ENCODE measurements around the gene DCLK2.
A peak's percentile ranks its signal among the peaks of the same experiment; 100 is the strongest.

Gene DCLK2

DNA sequence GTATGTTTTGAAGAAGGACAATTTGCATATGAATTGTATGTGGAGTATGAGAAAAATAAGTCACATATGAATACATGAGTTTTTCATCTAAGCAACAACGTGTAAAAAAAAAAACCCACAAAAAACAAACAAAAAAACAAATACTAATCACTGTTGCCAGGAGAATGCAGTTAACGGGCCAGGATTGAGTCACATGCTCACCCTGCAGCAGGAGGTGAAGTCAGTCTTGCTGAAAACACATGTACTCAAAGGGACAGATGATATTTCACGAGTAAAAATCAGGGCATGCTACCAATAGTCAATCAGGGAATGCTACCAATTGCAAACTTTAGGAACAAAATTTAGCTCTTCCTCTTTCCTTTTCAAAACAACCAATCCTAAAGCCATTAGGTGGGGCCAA lies 10.4 kb upstream of the DCLK2 start:
- in situ Hi-C loops (cut with MboI; ENCODE audit: low pct_unique_long_range_greater_than_20kb, low sequenced_read_pairs), result no loop called here
- no peak for DNase-seq

DNA sequence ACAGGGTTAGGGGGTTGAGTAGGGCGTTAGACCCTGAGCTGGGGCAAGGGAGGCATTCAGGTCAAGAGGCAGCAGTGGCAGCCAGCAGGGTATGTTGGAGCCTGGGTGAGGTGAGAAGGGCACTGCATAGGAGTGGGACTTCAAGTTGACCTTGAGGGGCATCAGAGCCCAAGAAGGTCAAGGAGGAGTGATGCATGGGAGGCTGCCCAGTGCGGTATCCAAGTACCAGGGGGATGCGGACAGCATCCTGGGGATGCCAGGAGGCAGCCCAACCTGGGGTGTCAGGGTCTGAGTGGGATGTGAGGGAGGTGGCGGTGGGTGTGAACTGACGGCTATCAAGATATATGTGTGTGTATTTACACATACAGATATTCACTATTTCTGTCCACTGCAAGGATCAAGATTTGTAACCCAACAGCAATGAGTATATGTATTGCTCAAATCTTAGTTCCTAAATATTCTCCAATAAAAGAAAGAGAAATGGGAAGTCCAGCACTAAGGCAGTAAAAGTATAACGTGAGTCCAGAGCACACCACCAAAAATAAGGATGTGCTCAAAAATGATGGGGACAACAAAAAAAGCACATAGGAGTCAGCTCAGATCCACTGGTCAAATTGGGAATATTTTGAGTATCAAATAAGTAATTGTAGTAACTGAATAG lies 9.8 kb upstream of the DCLK2 start:
- no peak for DNase-seq
- in situ Hi-C loops (cut with MboI; ENCODE audit: low pct_unique_long_range_greater_than_20kb, low sequenced_read_pairs), result no loop called here

DNA sequence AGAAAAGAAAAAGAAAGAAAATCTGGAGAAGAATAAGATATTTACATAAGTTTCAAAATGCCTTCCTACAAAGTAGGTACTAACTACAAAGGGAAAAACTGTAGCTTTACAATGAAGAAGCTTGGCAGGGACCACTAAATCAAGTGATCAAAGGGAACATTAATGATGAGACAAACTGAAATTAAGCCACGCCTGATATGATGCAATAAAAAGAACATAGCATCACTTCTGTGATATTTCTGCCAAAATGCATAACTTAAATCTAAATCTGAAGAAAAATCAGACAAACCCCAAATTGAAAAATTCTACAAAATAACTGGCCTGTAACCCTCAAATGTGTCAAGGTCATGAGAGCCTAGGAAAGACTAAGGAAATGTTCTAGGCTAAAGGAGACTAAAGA lies 8.9 kb upstream of the DCLK2 start:
- in situ Hi-C loops (cut with MboI; ENCODE audit: low pct_unique_long_range_greater_than_20kb, low sequenced_read_pairs), result no loop called here
- no peak for DNase-seq

DNA sequence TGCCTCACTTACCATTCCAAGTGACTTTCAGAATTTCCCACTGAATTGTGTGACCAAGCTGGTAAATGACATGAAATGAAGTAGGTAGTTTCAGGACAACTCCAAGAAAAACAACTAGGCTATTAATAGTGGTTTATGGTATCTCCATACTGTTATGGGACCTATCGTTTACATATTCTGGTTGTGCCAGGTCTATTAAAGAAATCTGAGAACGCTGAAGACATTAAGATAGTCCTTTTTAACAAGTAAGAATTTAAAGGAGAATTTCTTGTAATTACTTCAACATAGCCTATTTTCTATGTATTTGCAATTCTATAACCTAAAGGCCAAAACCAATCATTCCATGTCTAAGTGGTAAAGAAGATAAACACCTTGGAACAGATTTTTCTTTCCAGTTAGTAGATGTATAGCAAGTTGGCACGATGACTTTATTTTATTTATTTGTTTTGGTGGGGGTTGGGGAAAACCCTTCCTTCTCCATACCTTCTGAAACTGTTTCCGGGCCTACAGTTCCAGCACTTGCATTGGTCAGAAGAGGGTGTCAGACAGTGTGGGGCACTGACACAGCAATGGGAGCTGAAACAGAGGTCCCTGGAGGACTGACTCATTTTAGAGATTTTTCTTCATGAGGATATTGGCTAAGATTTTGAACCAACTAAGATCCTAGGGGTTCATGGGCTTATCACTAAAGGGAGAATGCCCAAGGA lies 7.6 kb upstream of the DCLK2 start:
- DNase-seq, result no peak
- in situ Hi-C loops (cut with MboI; ENCODE audit: low pct_unique_long_range_greater_than_20kb, low sequenced_read_pairs), result no loop called here

DNA sequence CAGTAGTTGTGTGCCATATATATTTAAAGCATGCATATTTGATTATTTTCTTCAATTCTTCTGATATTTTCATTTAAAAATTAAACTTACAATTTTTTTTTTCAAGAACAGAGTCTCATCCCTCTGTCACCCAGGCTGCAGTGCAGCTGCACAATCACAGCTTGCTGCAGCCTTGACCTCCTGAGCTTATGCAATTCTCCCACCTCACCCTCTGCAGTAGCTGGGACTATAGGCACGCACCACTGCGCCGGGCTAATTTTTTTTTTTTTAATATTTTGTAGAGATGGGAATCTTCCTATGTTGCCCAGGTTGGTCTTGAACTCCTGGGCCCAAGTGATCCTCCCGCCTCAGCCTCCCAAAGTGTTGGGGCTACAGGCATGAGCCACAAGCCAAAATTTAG lies 5.8 kb upstream of the DCLK2 start:
- in situ Hi-C loops (cut with MboI; ENCODE audit: low pct_unique_long_range_greater_than_20kb, low sequenced_read_pairs), result no loop called here
- no peak for DNase-seq

DNA sequence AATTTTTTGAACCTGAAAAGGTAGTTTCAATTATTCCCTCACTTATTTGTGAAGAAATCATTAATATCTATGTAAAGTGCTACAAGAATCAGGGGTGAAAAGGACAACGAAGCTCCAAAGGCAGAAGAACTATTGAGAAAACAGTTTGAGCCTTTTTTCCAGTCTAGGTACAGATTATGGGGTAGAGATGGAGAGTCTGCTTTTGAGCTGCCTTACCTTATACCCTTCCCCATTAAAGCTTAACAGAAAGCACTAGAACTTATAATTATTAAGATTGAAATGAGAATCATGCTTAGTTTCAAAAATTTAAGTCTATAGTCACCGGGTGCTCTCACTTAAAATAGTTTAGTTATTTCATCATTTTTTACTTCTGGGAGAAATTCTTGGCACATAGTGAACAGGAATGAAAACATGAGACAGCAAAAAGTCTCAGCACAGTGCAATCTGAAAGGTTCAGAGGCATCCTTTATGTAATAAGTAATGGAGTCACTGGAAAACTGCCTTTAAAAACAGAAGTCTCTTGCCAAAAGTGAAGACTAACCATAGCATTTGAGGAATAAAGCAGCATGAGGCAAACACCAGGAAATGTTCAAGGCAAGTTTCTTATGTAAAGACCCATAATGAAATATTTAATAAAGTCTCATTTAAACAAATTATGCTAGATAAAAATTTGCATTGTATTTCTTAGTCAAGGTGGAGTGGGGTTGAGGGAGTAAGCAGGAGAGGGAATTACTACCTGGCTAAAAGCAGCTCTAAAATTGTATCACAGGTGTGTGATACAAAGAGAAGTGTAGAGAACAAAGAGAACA lies 5.1 kb upstream of the DCLK2 start:
- DNase-seq, result no peak
- in situ Hi-C loops (cut with MboI; ENCODE audit: low pct_unique_long_range_greater_than_20kb, low sequenced_read_pairs), result no loop called here

DNA sequence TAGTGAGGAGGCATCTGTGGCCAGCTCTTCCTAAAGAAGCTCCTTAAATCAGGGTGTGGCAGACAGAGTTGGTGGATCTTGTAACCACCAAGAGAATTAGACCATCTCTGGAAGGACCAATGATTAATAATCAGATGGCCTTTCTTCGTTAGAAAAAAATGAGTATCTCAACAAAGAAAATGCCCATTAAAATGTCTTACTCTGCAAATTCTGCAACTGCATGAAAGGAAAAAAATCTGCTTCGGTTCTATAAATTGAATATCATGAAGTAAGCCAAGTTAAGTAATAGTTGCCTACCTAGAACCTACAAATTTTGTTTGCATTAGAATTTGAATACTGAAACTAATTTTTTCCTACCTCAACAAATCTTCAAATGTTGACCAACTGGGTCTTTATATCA lies 4.2 kb upstream of the DCLK2 start:
- in situ Hi-C loops (cut with MboI; ENCODE audit: low pct_unique_long_range_greater_than_20kb, low sequenced_read_pairs), result no loop called here
- DNase-seq, result no peak

DNA sequence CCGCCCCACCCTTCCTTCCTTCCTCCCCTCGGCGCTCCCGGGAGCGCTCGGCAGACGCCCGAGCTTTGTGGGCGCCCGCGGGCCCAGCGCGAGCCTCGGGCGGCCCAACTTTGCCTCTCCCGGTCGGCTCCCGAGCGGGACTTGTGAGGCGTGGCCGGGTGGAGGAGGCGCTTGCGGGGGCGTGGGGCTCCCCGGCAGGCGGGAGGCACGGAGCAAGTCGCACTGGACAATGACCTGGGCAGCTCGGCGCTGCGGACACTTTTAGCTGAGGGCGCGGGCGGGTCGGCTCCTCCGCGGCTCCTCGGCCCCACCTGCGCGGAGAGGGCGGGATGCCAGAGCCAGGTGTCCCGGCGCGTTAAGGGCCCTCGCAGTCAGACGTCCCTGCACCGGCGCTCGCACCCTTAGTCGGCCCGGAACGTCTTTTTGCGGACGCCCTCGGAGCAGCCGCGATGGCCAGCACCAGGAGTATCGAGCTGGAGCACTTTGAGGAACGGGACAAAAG lies 385 bp downstream of the DCLK2 start:
- in situ Hi-C loops (cut with MboI; ENCODE audit: low pct_unique_long_range_greater_than_20kb, low sequenced_read_pairs), result no loop called here
- peak; percentile 33 for DNase-seq

DNA sequence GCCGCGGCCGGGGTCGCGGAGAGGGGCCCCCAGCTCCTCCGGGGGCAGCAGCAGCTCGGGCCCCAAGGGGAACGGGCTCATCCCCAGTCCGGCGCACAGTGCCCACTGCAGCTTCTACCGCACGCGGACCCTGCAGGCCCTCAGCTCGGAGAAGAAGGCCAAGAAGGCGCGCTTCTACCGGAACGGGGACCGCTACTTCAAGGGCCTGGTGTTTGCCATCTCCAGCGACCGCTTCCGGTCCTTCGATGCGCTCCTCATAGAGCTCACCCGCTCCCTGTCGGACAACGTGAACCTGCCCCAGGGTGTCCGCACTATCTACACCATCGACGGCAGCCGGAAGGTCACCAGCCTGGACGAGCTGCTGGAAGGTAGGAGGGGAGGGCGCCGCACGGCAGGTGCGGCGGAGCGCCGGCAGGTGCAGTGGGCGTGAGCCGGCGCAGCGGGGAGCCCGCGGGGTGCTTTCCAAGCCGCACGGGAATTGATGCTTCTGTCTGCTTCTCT lies 886 bp downstream of the DCLK2 start:
- no peak for DNase-seq
- in situ Hi-C loops (cut with MboI; ENCODE audit: low pct_unique_long_range_greater_than_20kb, low sequenced_read_pairs), result no loop called here

DNA sequence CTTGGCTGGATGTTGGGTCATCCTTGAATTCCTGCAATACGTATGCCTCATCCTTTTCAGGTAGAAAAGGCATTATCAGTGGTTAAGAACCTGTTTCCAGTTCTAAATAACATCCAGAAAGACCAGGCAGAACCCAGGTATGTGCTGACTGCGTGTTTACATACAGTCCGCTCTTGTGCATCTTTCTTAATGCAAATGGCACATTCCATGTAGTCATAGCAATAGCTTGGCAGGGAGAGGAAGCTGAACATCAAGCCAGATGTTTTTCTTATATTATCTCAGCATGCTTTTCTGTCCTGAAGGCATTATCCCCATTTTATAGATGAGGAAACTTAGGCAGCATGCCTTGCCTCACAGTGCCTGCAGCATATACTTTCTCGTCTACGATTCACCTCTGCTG lies 2.1 kb downstream of the DCLK2 start:
- no peak for DNase-seq
- in situ Hi-C loops (cut with MboI; ENCODE audit: low pct_unique_long_range_greater_than_20kb, low sequenced_read_pairs), result no loop called here

DNA sequence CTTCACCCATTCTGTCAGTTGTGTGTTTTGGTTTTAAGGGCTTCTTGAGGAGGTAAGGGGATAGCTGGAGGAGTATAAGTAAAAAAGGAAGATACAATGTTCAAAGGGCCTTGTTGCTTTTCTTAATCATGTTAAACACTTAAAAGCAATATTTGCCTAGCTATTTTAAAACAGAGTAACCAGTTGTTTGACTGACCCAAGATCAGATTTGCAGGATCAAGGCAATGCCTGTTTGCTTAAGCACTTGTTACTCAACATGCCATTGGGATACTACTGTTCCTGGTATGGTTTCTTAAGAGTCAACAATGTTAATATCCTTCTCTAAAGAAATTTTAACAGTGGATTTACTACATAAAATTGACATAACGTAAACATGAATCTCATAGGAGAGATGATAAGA lies 2.6 kb downstream of the DCLK2 start:
- no peak for DNase-seq
- in situ Hi-C loops (cut with MboI; ENCODE audit: low pct_unique_long_range_greater_than_20kb, low sequenced_read_pairs), result no loop called here

DNA sequence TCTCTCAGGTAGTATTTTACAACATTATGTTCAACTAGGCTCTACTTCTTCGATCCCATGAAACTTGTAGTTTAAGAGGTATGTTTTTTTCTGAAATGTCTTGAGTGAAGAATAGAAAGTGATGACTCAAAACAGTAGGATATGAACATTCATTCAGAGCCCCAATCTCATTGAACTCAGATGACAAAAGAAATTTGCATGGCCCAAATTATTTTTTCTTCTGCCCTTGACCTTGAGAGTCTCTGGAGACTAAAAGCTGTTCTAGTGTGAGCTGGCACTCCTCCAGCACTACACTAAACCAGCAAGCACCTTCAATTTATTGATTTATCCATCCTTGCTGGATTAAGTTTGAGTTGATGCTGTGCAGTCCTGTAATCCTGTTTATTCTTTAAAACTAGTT lies 4.0 kb downstream of the DCLK2 start:
- no peak for DNase-seq
- in situ Hi-C loops (cut with MboI; ENCODE audit: low pct_unique_long_range_greater_than_20kb, low sequenced_read_pairs), result no loop called here

DNA sequence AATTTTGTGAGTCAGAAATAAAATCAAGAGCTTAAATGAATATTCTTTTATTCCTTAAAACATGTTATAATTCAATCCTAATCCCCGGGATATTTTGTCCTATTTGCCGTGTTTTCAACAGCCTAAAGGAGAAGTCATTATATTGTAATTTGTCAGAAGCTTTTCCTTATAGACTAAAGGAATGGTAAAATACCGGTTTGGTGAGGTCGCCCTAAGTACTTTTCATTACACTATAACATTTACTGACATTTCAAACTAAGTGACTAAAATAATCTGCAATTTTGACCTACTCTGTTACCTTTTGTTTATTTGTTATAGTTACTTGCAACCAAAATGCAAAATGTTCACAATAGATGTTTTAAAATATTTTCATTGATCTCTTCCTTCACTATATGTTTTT lies 8.8 kb downstream of the DCLK2 start:
- no peak for DNase-seq
- in situ Hi-C loops (cut with MboI; ENCODE audit: low pct_unique_long_range_greater_than_20kb, low sequenced_read_pairs), result no loop called here

DNA sequence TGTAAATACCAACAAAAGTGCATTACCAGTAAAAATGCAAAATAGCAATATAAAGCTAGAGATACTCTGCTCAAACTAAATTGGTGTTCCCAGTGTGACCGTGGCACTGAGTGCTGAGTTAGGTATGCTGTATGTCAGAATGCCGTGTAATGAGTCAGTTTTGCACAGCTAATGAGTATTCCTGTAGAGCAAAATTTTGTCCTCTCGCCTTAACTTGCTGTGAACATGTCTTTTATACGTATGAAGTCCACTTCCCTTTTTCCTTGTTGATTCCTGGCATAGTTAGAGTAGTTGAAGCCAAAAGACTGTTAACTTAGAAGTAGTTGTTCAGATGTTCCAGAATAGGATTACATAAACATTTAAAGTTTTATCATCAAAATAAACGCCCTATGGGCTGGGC lies 11.5 kb downstream of the DCLK2 start:
- in situ Hi-C loops (cut with MboI; ENCODE audit: low pct_unique_long_range_greater_than_20kb, low sequenced_read_pairs), result no loop called here
- no peak for DNase-seq

DNA sequence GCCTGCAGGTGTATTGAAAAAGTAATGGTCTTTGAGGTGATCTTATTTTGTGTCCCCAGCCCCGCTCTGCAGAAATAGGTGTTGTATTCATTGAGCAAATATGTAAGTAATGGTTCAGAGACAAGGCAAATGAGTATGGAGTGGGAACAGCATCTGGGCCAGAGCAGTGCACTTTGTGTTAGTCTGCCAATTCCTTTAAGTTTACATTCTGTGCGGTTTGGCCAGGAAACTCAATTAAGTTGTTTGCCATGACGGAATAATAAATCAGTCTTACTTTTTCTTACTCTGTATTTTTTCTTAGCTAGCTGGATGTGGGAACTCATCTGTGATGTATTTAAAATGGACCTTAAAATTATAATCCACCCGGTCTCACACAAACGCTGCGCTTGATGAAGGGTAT lies 12.6 kb downstream of the DCLK2 start:
- no peak for DNase-seq

DNA sequence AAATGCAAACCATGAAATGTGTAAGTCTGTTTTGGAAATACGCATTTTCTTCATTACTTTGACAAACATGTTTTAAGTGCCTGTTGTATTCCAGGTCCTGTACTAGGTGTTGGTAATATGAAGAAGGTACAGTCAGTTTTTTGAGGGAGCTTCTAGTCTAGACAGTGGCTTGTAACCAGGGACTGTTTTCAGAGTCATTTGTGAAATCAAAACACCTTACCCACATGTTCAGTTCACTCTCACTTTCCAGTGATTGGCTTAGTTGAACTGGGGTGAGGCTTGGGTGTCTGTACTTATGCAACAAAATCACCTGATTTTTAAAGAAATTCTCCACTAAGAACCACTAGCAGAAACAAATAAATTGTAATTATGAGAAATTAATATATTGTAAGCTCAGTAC lies 16.4 kb downstream of the DCLK2 start:
- DNase-seq, result no peak
- in situ Hi-C loops (cut with MboI; ENCODE audit: low pct_unique_long_range_greater_than_20kb, low sequenced_read_pairs), result no loop called here

More for the DNA sequence above, 12.6 kb downstream of the DCLK2 start:
- in situ Hi-C loops (cut with MboI; ENCODE audit: low pct_unique_long_range_greater_than_20kb, low sequenced_read_pairs), result no loop called here

DNA sequence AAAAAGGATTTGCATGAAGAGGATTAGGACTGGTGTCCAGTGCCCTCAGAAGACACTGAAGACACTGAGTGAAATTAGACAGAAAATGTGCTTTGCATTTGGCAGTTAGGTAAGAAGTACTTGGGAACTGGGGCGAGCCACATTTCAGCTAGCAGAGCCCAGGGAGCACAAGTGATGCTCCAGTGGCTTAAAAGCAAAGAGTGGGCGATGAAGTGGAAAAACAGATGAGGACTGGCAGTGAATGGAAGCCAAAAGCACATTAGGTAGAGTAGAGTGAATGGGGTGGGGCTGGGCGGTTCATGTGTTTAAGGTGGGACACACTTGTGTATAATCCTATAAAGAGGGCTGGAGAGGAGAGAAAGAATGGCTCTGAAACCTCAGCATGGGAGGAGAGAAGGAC lies 18.4 kb downstream of the DCLK2 start:
- in situ Hi-C loops (cut with MboI; ENCODE audit: low pct_unique_long_range_greater_than_20kb, low sequenced_read_pairs), result no loop called here
- no peak for DNase-seq

DNA sequence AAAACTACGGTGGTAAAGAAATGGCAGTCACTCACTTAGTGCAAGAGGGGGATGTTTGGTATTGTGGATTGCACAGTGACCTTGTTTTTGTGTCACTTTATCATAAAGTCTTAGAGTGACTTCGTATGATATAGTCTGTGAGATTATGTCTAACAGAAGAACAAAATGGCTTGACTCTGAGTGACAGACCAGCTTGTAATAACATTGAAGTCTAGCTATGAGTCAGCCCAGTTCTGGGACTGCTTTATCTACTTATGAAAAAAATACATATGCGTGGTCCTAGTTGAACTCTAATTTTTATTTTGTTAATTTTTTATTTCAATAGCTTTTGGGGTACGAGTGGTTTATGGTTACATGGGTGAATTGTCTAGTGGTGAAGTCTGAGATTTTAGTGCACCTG lies 20.0 kb downstream of the DCLK2 start:
- in situ Hi-C loops (cut with MboI; ENCODE audit: low pct_unique_long_range_greater_than_20kb, low sequenced_read_pairs), result no loop called here
- DNase-seq, result no peak

DNA sequence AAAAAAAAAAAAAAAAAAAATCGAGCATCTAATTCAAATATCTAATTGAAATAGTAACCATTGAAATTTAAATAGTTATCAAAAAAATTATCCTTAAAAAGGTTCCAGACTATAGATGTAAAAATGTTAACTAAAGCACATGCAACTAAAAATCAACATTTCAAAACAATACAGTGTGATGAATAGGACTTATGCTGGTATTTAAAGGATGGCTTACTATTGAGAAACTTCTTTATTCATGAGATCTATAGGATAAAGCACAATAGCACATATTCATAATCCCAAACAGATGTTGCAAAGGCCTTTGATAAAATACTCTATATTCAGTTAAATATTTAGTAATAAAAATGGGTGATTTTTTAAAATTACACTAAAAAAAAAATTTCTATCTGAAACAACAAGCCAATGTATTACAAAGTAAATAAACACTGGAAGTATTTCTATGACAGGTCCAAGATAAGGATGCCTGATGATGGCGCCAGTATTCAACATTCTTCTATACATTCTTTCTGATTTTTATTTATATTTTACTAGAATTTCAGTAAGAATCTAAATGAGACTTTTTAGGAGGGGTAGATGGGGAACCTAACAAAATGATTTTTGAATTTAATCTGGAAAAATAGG lies 26.3 kb downstream of the DCLK2 start:
- no peak for DNase-seq
- in situ Hi-C loops (cut with MboI; ENCODE audit: low pct_unique_long_range_greater_than_20kb, low sequenced_read_pairs), result no loop called here

DNA sequence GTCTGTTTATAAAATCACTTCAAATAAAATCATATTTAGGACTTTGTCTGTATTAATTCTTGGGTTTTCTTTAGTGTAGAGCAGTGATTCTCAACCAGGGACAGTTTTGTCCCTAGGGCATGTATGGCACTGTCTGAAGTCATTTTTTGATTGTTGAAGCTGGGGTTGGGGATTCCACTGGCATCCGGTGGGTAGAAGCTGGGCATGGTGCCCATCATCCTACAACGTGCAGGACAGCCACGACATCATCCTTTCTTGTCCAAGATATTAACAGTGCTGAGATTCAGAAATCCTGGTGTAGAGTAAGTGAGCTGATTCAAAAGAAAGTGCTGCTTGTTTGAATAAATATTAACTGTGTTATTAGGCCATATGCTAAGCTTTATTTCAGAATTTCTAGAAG lies 28.6 kb downstream of the DCLK2 start:
- in situ Hi-C loops (cut with MboI; ENCODE audit: low pct_unique_long_range_greater_than_20kb, low sequenced_read_pairs), result no loop called here
- DNase-seq, result no peak

All from KBM-7 (cell line).